Bronchial epithelial cell (primary cell): ENCODE results near the gene PLXNA4. TPM values are rescaled to one million over a fixed set of nuclear protein-coding genes. Genes with fewer than 3 reads are reported as not detected.

ENCODE experiments used
- DNase-seq: peaks from one replicate; pipeline ENCODE4 v3.0.0-alpha.2; 2010; ENCODE audit warnings: low read depth
- FAIRE-seq: peaks from 2 replicates; lab custom pipeline; 2011; peaks lifted over from hg19 to GRCh38; lab: Jason Lieb, UNC
- H3K27me3 ChIP-seq: 2 replicates; pipeline ENCODE4 v1.5.1; 2011; ENCODE audit warnings: low read length; ENCODE audit not compliant: control insufficient read depth, insufficient read depth
- H3K36me3 ChIP-seq: 2 replicates; pipeline ENCODE4 v1.5.1; 2011; ENCODE audit warnings: low read length; ENCODE audit not compliant: control insufficient read depth, insufficient read depth
- H3K4me3 ChIP-seq: 2 replicates; pipeline ENCODE4 v1.5.1; 2011; ENCODE audit warnings: mild to moderate bottlenecking, low read depth, low read length, control low read depth
- CTCF ChIP-seq: IDR thresholded peaks from 2 replicates; pipeline ENCODE4 v1.5.1; 2011; ENCODE audit warnings: mild to moderate bottlenecking, moderate library complexity, low read length, control low read depth, inconsistent platforms; ENCODE audit not compliant: insufficient read depth, severe bottlenecking
- total RNA-seq: library from RNA; depleted of rRNA; stranded (reverse); fragments of >200 nt; gene quantifications from 2 replicates; pipeline ENCODE4 v1.2.1, GENCODE V29; 2014

Gene PLXNA4
- total RNA-seq, 1 donor from 2014 or later = under 0.01 TPM

DNA sequence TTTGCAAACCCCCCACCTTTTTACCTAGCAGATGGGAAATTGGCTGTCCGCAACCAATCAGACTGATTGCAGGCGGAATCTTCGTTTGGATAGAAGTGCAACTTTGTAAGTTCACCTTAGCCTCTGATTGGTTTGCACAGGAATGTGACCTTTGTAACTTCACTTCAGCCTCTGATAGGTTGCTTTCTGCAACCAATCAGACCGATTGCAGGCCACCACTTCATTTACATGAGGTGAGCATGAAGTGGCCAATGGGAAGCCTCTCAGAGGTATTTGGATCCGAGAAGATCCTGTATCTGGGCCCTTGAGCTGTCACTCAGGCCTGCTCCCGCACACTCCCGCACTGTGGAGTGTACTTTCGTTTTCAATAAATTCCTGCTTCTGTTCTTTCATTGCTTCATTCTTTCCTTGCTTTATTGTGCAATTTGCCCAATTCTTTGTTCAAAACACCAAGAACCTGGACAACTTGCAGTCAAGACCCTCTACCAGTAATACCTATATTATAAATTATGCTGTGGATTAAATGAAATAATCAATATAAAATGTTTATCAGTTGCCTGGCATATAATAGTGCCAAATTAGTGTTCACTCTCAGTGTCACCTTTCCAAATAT, 491.4 kb downstream of the PLXNA4 start:
- Histone ChIP-seq H3K36me3 (no peaks in the 10 kb centered on the region), H3K27me3 (peaks cover 4% of the 10 kb centered on the region), H3K4me3 (no peak overlapping the region)
- no peak for TF ChIP-seq CTCF
- no peak for DNase-seq
- FAIRE-seq = no peak

DNA sequence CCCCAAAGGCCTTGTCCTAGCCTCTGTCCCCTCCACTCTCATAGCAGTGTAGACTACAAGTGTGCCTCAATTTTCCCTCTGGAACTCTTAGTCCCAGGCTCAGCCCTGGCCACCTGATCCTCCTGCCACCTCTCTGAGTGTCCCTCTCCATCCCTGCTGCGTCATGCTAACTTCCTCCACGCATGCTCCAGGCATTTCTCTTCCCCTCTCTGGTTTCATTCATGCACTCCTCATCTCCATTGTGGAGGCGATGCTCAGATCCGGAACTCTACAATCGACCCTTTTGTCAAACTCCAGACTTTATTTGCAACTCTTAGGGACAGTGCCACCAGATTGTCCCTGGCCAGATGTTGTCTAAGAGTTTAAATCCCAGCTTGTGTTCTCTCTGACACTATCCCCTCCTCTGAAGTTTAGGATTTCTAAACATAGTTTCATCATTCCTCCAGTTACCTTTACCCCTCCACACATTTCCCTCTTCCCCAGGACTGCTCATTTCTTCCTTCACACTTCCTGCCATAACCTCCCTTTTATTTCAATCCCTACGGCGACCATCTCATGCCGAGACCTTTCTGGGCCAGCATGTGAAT, 492.6 kb downstream of the PLXNA4 start:
- TF ChIP-seq CTCF = no peak
- Histone ChIP-seq H3K27me3 (peaks cover 4% of the 10 kb centered on the region), H3K4me3 (no peak overlapping the region), H3K36me3 (no peaks in the 10 kb centered on the region)
- DNase-seq (no peak), FAIRE-seq (peak; percentile 79)

DNA sequence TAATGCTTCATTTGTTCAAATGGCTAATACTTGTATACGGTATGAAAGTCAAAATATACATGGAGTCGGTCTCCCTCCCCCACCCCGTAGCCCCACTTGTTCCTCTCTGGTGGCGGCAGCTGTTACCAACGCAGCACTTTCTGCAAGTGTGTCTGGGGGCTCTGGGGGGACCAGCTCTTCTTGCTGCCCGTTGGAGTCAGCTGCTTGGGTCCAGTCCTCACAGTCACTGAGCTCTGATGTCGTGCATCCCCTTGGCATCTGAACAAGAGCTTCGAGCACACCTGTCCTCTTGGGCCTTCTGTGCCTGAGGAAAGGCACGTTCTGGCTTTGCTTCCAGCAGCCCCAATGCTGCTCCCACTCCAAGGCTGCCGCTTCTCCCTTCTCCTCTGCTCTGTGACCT, 493.1 kb downstream of the PLXNA4 start:
- no peak for TF ChIP-seq CTCF
- FAIRE-seq (no peak), DNase-seq (no peak)
- Histone ChIP-seq H3K27me3 (peaks cover 4% of the 10 kb centered on the region), H3K4me3 (no peak overlapping the region), H3K36me3 (no peaks in the 10 kb centered on the region)

DNA sequence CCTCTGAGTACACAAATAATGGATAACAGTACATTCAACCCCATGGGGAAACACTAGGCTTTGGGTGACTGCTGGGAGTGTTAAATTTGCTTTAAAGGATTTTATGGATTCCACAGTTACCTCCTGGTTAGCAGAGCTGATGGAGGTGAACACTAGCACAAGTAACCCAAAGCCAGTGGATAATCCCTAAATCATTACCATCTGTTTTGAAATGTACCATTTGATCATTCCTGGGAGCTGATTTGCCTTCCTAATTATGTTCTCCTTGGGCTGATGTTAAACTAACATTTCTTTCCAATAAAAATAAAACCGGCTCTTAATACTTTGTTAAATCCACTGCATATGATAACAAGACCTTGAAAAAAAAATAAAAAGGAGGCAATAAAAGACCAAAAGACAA, 493.9 kb downstream of the PLXNA4 start:
- FAIRE-seq (no peak), DNase-seq (no peak)
- Histone ChIP-seq H3K4me3 (no peak overlapping the region), H3K27me3 (peaks cover 4% of the 10 kb centered on the region), H3K36me3 (no peaks in the 10 kb centered on the region)
- TF ChIP-seq CTCF = no peak

- no peak for TF ChIP-seq CTCF
- Histone ChIP-seq H3K27me3 (peaks cover 4% of the 10 kb centered on the region), H3K36me3 (no peaks in the 10 kb centered on the region), H3K4me3 (no peak overlapping the region)
- FAIRE-seq (no peak), DNase-seq (no peak)
These were observed 494.6 kb downstream of the PLXNA4 start for GRCh38 chr7:132081686-132082085.
